Amygdala (tissue), 56 donors: ENCODE data around the gene NPIPA1.
"Not testable (repeated sequence)": the region's sequence is repeated elsewhere in the genome, so short reads cannot be mapped to it uniquely, and the experiment has no call there.

Experiments
- DNase-seq, 56 donors: peaks; one replicate each; lab custom pipeline; 2025; lab: John Stamatoyannopoulos, UW

The NPIPA1 gene

GRCh38 chr16:14975418-14976194, 38.4 kb downstream of the NPIPA1 start:
- peak in 22 of 56 donors; percentile 13 to 66 (median 32) for DNase-seq

GRCh38 chr16:14976971-14977736, 39.9 kb downstream of the NPIPA1 start:
- not testable (repeated sequence) for DNase-seq

GRCh38 chr16:14978281-14978680, 41.0 kb downstream of the NPIPA1 start:
- DNase-seq, result not testable (repeated sequence)

- DNase-seq, result not testable (repeated sequence)
These were observed 41.7 kb downstream of the NPIPA1 start for GRCh38 chr16:14978908-14979307.

- not testable (repeated sequence) for DNase-seq
These were observed 44.0 kb downstream of the NPIPA1 start for GRCh38 chr16:14981234-14981633.

GRCh38 chr16:14982521-14982920, 45.3 kb downstream of the NPIPA1 start:
- not testable (repeated sequence) for DNase-seq

GRCh38 chr16:14988092-14988491, 50.8 kb downstream of the NPIPA1 start:
- DNase-seq, result not testable (repeated sequence)

- not testable (repeated sequence) for DNase-seq
These were observed 51.5 kb downstream of the NPIPA1 start for GRCh38 chr16:14988661-14989191.

- peak in 7 of 56 donors; percentile 7 to 38 (median 28) for DNase-seq
These were observed 52.3 kb downstream of the NPIPA1 start for GRCh38 chr16:14989291-14990281.

GRCh38 chr16:14993277-14994151, 56.3 kb downstream of the NPIPA1 start:
- not testable (repeated sequence) for DNase-seq

GRCh38 chr16:14996702-14997101, 59.5 kb downstream of the NPIPA1 start:
- DNase-seq, result not testable (repeated sequence)

GRCh38 chr16:14998300-14998699, 61.1 kb downstream of the NPIPA1 start:
- DNase-seq, result not testable (repeated sequence)

GRCh38 chr16:14999845-15000244, 62.6 kb downstream of the NPIPA1 start:
- not testable (repeated sequence) for DNase-seq
